Psoas muscle (tissue), 8 donors: ENCODE measurements around the gene BRF1. TPM values are rescaled to one million over a fixed set of nuclear protein-coding genes. Genes with fewer than 3 reads are reported as not detected.

Experiments used
- ATAC-seq, 4 donors: fragments of 200-7000 bp; cut with Tn5 transposase; one replicate each; pipeline ENCODE4 v1.9.1; 2020; ENCODE audit warnings: moderate library complexity in 3 of 4, mild to moderate bottlenecking in 2 of 4
- DNase-seq, 2 donors: peaks; one replicate each; pipeline ENCODE4 v3.0.0-alpha.2; 2020
- H3K27ac ChIP-seq: fragments of 200-600 bp; one replicate; pipeline ENCODE4 v1.8.0; 2022
- H3K27me3 ChIP-seq, 3 donors: fragments of 200-600 bp in 1 of 3; one replicate each; pipeline versions ENCODE4 v1.6.1 to v1.8.0; 2013 to 2022; ENCODE audit warnings: low read length in 2 of 3, mild to moderate bottlenecking in 2 of 3, moderate library complexity in 1 of 3; ENCODE audit not compliant: insufficient read depth in 3 of 3
- H3K36me3 ChIP-seq, 2 donors: fragments of 200-600 bp in 1 of 2; one replicate each; pipeline versions ENCODE4 v1.6.1 to v1.8.0; 2013 to 2022; ENCODE audit warnings: low read depth in 1 of 2, mild to moderate bottlenecking in 1 of 2, moderate library complexity in 1 of 2; ENCODE audit not compliant: insufficient read depth in 1 of 2
- H3K4me1 ChIP-seq: fragments of 200-600 bp; one replicate; pipeline ENCODE4 v1.8.0; 2022
- H3K4me3 ChIP-seq: fragments of 200-600 bp; one replicate; pipeline ENCODE4 v1.8.0; 2022; ENCODE audit warnings: mild to moderate bottlenecking
- H3K9me3 ChIP-seq: fragments of 200-600 bp; one replicate; pipeline ENCODE4 v1.8.0; 2022
- WGBS, 3 donors: extraction: QIAGEN DNeasy Blood & Tissue Kit; methylation state at CpG; one replicate each; pipeline versions ENCODE4 v1.1.6 to v1.1.7; 2013; 5-methylcytosine and 5-hydroxymethylcytosine counted together
- intact Hi-C, 2 donors: fragments of 100-400 bp; cut with DNase I; formaldehyde crosslinking; loops; one replicate each; pipeline versions ENCODE4 v1.11.0 to v1.14.2; 2022
- polyA plus RNA-seq, 3 donors: library from polyadenylated mRNA; stranded (reverse); fragments of 200-250 nt; gene quantifications; one replicate each; pipeline ENCODE4 v1.2.3, GENCODE V29; 2013
- total RNA-seq, 4 donors: library from RNA; stranded (reverse); fragmentation: NEBNext Ultra II Directional in 2 of 4; extraction: Animal tissue kit (Norgen Biotek cat#: 25700) in 2 of 4; gene quantifications; one replicate each; pipeline versions ENCODE4 v1.2.1 to v1.2.4, GENCODE V29; 2021 to 2023
- TF ChIP-seq, protein P1 (sequence below): fragments of 200-600 bp; IDR thresholded peaks from one replicate; pipeline ENCODE4 v1.8.0; 2022; ENCODE audit warnings: antibody characterized with exemption
- donor health status: healthy with polysubstance abuse.
- donor health status: DM: no; HTN: no; CAD: no; lungs with moderate emphysema.
- donor health status: Bipolar disorder and iron deficiency.
- donor health status: healthy.
- donor health status: DM: yes; HTN: yes; CAD: no.
- donor health status: DM: no; HTN: no; CAD: no.
- donor health status: DM: no; HTN: no; CAD: no.
- donor health status: DM: yes; HTN: yes; CAD: no.

Gene BRF1
- total and polyA plus RNA-seq, 7 donors, result 12.9 to 26.2 (median 17.1) TPM

DNA sequence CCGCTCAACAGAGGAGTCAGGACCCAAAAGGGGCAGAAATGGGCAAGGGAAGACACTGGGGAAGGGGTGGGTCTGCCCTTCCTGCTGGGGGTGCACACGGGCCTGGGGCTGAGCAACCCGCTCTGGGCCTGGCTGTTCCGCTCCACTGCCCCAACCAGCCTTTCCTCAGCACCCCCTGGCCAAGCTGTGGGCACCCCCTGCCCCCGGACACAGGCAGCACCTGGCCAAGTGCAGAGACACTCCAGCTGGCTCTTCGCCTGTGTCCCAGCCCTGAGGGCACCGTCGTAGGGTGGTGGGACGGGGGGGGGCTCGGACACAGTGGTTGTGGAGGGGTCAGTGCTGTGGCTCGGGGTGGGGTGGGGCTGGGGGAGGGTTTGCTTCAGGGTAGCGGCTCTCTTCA lies 24.1 kb upstream of the BRF1 start:
- intact Hi-C loops, result no loop called here
- H3K27ac ChIP-seq, result peak overlapping the region; percentile 92
- H3K27me3 ChIP-seq, result no peaks in the 10 kb centered on the region
- DNase-seq, result no peak
- TF ChIP-seq, protein P1, sequence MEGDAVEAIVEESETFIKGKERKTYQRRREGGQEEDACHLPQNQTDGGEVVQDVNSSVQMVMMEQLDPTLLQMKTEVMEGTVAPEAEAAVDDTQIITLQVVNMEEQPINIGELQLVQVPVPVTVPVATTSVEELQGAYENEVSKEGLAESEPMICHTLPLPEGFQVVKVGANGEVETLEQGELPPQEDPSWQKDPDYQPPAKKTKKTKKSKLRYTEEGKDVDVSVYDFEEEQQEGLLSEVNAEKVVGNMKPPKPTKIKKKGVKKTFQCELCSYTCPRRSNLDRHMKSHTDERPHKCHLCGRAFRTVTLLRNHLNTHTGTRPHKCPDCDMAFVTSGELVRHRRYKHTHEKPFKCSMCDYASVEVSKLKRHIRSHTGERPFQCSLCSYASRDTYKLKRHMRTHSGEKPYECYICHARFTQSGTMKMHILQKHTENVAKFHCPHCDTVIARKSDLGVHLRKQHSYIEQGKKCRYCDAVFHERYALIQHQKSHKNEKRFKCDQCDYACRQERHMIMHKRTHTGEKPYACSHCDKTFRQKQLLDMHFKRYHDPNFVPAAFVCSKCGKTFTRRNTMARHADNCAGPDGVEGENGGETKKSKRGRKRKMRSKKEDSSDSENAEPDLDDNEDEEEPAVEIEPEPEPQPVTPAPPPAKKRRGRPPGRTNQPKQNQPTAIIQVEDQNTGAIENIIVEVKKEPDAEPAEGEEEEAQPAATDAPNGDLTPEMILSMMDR, result no peak
- no peaks in the 10 kb centered on the region for H3K9me3 ChIP-seq
- peaks cover 65% of the 10 kb centered on the region for H3K4me1 ChIP-seq
- peak overlapping the region; percentile 47 for H3K4me3 ChIP-seq
- 47 to 69% (median 48%) methylated on average over 10 to 12 of the region's 12 CpGs for WGBS, 3 donors
- ATAC-seq, result peak in 1 of 4 donors; percentile 14
- H3K36me3 ChIP-seq, result no peaks in the 10 kb centered on the region

DNA sequence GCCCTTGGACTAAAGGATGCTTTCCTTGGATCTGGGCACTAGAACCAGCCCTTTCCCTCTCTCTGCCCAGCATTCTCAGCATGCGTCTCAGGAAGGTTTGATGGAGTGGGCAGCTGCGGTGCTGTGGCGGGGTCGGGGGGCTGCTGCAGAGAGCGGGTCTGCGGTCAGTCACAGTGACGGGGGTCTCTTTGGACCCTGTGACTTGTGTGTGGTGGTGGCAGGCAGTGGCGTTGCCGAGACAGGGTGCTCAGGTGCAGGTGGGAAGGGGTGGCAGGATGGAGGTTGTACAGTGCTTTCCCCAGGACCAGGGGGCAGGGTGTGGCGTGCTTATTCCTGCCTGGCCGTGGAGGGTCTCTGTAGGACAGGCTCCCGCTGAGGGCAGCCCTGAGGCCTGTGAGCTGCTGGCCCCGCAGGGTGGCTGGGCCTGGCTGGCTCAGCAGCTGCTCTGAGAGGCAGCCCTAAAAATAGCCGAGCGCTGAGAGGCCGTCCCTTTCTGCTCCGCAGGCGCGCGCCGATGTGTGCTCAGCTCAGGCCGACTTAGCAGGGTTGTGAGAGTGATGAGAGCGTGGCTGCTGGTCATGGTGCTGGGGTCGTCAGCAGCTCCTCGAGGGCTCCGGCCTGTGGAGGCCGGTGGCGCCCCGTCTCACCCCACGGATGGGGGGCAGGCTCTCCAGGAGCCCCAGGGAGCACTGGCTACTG lies 23.4 kb upstream of the BRF1 start:
- DNase-seq (peak; percentile 60 to 85), ATAC-seq (peak; percentile 79 to 85 (median 82))
- intact Hi-C loops, result no loop called here
- Histone ChIP-seq H3K27ac (peak overlapping the region; percentile 92), H3K4me1 (peaks cover 59% of the 10 kb centered on the region), H3K27me3 (no peaks in the 10 kb centered on the region), H3K36me3 (no peaks in the 10 kb centered on the region), H3K9me3 (no peaks in the 10 kb centered on the region), H3K4me3 (peak overlapping the region; percentile 47)
- 42 to 47% (median 44%) methylated on average over 29 to 30 of the region's 30 CpGs for WGBS, 3 donors
- TF ChIP-seq, protein P1, result no peak

DNA sequence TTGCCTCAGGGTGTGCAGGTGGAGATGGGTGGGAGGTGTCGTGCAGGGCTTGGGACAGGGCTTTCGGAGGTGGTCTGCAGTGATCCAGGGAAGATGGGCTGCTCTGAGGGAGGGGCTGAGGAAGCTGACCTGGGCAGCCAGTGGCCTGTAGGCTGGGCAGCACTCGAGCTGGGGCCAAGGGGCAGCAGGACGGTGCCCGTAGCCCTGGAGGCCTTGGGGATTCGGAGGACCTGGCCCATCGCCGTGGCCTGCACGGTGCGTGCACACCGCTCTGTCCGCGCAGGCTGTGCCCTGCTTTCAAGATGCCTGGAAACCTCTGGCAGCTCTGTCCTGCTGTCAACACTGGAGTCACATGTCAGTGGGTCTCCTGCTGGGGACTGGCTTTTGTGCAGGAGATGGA lies 22.9 kb upstream of the BRF1 start:
- Histone ChIP-seq H3K4me3 (peak overlapping the region; percentile 47), H3K9me3 (no peaks in the 10 kb centered on the region), H3K4me1 (peaks cover 53% of the 10 kb centered on the region), H3K27ac (peak overlapping the region; percentile 92), H3K27me3 (no peaks in the 10 kb centered on the region), H3K36me3 (no peaks in the 10 kb centered on the region)
- intact Hi-C loops, result no loop called here
- ATAC-seq, result no peak
- TF ChIP-seq, protein P1, result no peak
- no peak for DNase-seq
- 40 to 72% (median 45%) methylated on average over 13 of the region's 13 CpGs for WGBS, 3 donors

DNA sequence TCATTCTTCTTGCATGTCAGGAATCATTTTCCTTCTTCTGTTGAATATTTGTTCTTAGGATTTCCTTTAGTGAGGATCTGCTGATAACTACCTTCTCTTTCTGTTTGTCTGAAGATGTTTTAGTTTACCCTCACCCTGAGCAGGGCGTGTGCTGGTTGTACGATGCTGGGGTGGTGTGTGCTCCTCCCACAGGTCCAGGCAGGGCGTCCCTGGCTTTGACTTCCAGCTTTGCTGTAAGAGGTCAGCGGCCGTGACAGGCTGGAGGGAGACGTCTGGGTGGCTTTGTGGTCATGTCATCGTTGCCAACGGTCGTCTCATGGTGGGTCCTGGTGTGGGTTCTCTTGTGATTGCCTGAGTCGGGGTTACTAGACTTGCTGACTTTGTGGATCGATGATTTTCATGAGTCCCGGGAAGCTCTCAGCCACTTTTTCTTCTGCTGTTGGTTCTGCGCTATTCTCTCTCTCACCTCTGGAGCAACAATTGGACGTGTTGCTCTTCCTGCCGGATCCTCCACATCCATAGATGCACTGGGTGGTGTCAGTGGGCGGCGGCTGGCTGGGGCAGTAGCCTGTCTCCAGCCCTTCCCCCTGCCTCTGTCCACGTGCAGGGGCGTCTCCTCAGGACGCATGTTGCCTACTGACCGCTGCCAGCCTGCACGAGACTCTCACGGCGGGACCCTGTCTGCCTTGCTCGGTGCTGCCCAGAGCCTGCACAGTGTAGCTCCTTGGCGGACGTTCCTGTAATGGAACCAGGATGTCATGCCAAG lies 22.2 kb upstream of the BRF1 start:
- ATAC-seq, result no peak

More for the DNA sequence above, 22.2 kb upstream of the BRF1 start:
- 53 to 77% (median 57%) methylated on average over 27 of the region's 27 CpGs for WGBS, 3 donors
- H3K27ac ChIP-seq, result peak overlapping the region; percentile 92
- H3K36me3 ChIP-seq, result no peaks in the 10 kb centered on the region
- H3K9me3 ChIP-seq, result no peaks in the 10 kb centered on the region
- no peaks in the 10 kb centered on the region for H3K27me3 ChIP-seq
- TF ChIP-seq, protein P1, result no peak
- DNase-seq, result no peak
- intact Hi-C loops, result no loop called here
- H3K4me1 ChIP-seq, result peaks cover 48% of the 10 kb centered on the region
- peak overlapping the region; percentile 47 for H3K4me3 ChIP-seq
